ENCODE data around the gene TIMM23. TPM values are rescaled to one million over a fixed set of nuclear protein-coding genes. Genes with fewer than 3 reads are reported as not detected.
"Not testable (repeated sequence)": the region's sequence is repeated elsewhere in the genome, so short reads cannot be mapped to it uniquely, and the experiment has no call there.

The TIMM23 gene
- 10 to 100 TPM; 64.3 to 69.4 TPM for total RNA-seq
- polyA plus RNA-seq (ENCODE audit: insufficient read length in 2 of 2) = 10 to 100 TPM; 74.8 to 78.9 TPM
- long read RNA-seq, donor 1, transcript TIMM23-201 (7 exons, 1,222 nt) = major isoform, 46 of 136 reads
- long read RNA-seq, donor 1, partial matches to known transcripts = 62 of 136 reads
- long read RNA-seq, donor 1, other reads (novel, unspliced or antisense) = 28 of 136 reads
- long read RNA-seq, donor 2, transcript TIMM23-201 (7 exons, 1,222 nt) = major isoform, 12 of 17 reads
- long read RNA-seq, donor 2, partial matches to known transcripts = 5 of 17 reads
- long read RNA-seq, donor 2, other reads (novel, unspliced or antisense) = 0 of 17 reads
- long read RNA-seq, donor 3, transcript TIMM23-201 (7 exons, 1,222 nt) = major isoform, 22 of 102 reads
- long read RNA-seq, donor 3, partial matches to known transcripts = 58 of 102 reads
- long read RNA-seq, donor 3, other reads (novel, unspliced or antisense) = 22 of 102 reads
- long read RNA-seq, donor 4, transcript TIMM23-201 (7 exons, 1,222 nt) = major isoform, 44 of 44 reads
- long read RNA-seq, donor 4, partial matches to known transcripts = 0 of 44 reads
- long read RNA-seq, donor 4, other reads (novel, unspliced or antisense) = 0 of 44 reads

GRCh38 chr10:45972106-45972812, at the start of gene TIMM23:
TSS of gene TIMM23 (plus strand) at chr10:45972489. CDS start at chr10:45972625, 136 bp downstream.
- Histone ChIP-seq H3K4me3 (ENCODE audit: low read depth, low read length) (peak within 1 kb of the TSS; percentile 72), H3K27ac (ENCODE audit: low read depth, low read length) (peak within 1 kb of the TSS; percentile 33)
- DNase-seq (ENCODE audit: low read depth in 4 of 6, low spot score in 6 of 6) = peak; percentile 73 to 96 (median 80)
- H3K4me1 ChIP-seq (ENCODE audit: control insufficient read depth, insufficient read depth, low read length); H3K27me3 ChIP-seq (ENCODE audit: control insufficient read depth, insufficient read depth, low read length); H3K36me3 ChIP-seq (ENCODE audit: control insufficient read depth, insufficient read depth, low read length); H3K9me3 ChIP-seq (ENCODE audit: control insufficient read depth, insufficient read depth, low read length): not testable (repeated sequence)
- under 1% methylated on average over 55 of the region's 60 CpGs for WGBS (ENCODE audit: insufficient coverage)

- H3K27me3 ChIP-seq (ENCODE audit: control insufficient read depth, insufficient read depth, low read length); H3K4me3 ChIP-seq (ENCODE audit: low read depth, low read length); DNase-seq (ENCODE audit: low read depth in 4 of 6, low spot score in 6 of 6); H3K27ac ChIP-seq (ENCODE audit: low read depth, low read length); H3K36me3 ChIP-seq (ENCODE audit: control insufficient read depth, insufficient read depth, low read length); H3K9me3 ChIP-seq (ENCODE audit: control insufficient read depth, insufficient read depth, low read length); H3K4me1 ChIP-seq (ENCODE audit: control insufficient read depth, insufficient read depth, low read length): not testable (repeated sequence)
- WGBS (ENCODE audit: insufficient coverage) = no CpG with 5 or more reads among the region's 1 CpG
Measured at GRCh38 chr10:45926790-45927189, 45.5 kb upstream of the TIMM23 start.

GRCh38 chr10:45931305-45931704, 41.0 kb upstream of the TIMM23 start:
- not testable (repeated sequence) for H3K27me3 ChIP-seq (ENCODE audit: control insufficient read depth, insufficient read depth, low read length); H3K27ac ChIP-seq (ENCODE audit: low read depth, low read length); H3K36me3 ChIP-seq (ENCODE audit: control insufficient read depth, insufficient read depth, low read length); DNase-seq (ENCODE audit: low read depth in 4 of 6, low spot score in 6 of 6); H3K4me3 ChIP-seq (ENCODE audit: low read depth, low read length); H3K4me1 ChIP-seq (ENCODE audit: control insufficient read depth, insufficient read depth, low read length); H3K9me3 ChIP-seq (ENCODE audit: control insufficient read depth, insufficient read depth, low read length)
- WGBS (ENCODE audit: insufficient coverage) = no CpG with 5 or more reads among the region's 4 CpGs

GRCh38 chr10:45934788-45935187, 37.5 kb upstream of the TIMM23 start:
- WGBS (ENCODE audit: insufficient coverage) = 100% methylated on average over 1 of the region's 3 CpGs
- H3K4me1 ChIP-seq (ENCODE audit: control insufficient read depth, insufficient read depth, low read length); H3K27me3 ChIP-seq (ENCODE audit: control insufficient read depth, insufficient read depth, low read length); H3K27ac ChIP-seq (ENCODE audit: low read depth, low read length); H3K36me3 ChIP-seq (ENCODE audit: control insufficient read depth, insufficient read depth, low read length); H3K9me3 ChIP-seq (ENCODE audit: control insufficient read depth, insufficient read depth, low read length); H3K4me3 ChIP-seq (ENCODE audit: low read depth, low read length); DNase-seq (ENCODE audit: low read depth in 4 of 6, low spot score in 6 of 6): not testable (repeated sequence)

- not testable (repeated sequence) for H3K4me1 ChIP-seq (ENCODE audit: control insufficient read depth, insufficient read depth, low read length); H3K27ac ChIP-seq (ENCODE audit: low read depth, low read length); H3K36me3 ChIP-seq (ENCODE audit: control insufficient read depth, insufficient read depth, low read length); H3K27me3 ChIP-seq (ENCODE audit: control insufficient read depth, insufficient read depth, low read length); H3K9me3 ChIP-seq (ENCODE audit: control insufficient read depth, insufficient read depth, low read length); DNase-seq (ENCODE audit: low read depth in 4 of 6, low spot score in 6 of 6); H3K4me3 ChIP-seq (ENCODE audit: low read depth, low read length)
- WGBS (ENCODE audit: insufficient coverage) = no CpG with 5 or more reads among the region's 2 CpGs
Measured at GRCh38 chr10:45939176-45939697, 33.1 kb upstream of the TIMM23 start.

GRCh38 chr10:45941196-45941595, 31.1 kb upstream of the TIMM23 start:
- not testable (repeated sequence) for H3K9me3 ChIP-seq (ENCODE audit: control insufficient read depth, insufficient read depth, low read length); H3K4me1 ChIP-seq (ENCODE audit: control insufficient read depth, insufficient read depth, low read length); DNase-seq (ENCODE audit: low read depth in 4 of 6, low spot score in 6 of 6); H3K36me3 ChIP-seq (ENCODE audit: control insufficient read depth, insufficient read depth, low read length); H3K27me3 ChIP-seq (ENCODE audit: control insufficient read depth, insufficient read depth, low read length); H3K27ac ChIP-seq (ENCODE audit: low read depth, low read length); H3K4me3 ChIP-seq (ENCODE audit: low read depth, low read length)
- WGBS (ENCODE audit: insufficient coverage) = no CpG with 5 or more reads among the region's 1 CpG

GRCh38 chr10:45945476-45945875, 26.8 kb upstream of the TIMM23 start:
- H3K4me3 ChIP-seq (ENCODE audit: low read depth, low read length); H3K27me3 ChIP-seq (ENCODE audit: control insufficient read depth, insufficient read depth, low read length); H3K4me1 ChIP-seq (ENCODE audit: control insufficient read depth, insufficient read depth, low read length); H3K9me3 ChIP-seq (ENCODE audit: control insufficient read depth, insufficient read depth, low read length); H3K27ac ChIP-seq (ENCODE audit: low read depth, low read length); H3K36me3 ChIP-seq (ENCODE audit: control insufficient read depth, insufficient read depth, low read length); DNase-seq (ENCODE audit: low read depth in 4 of 6, low spot score in 6 of 6): not testable (repeated sequence)
- no CpG with 5 or more reads among the region's 4 CpGs for WGBS (ENCODE audit: insufficient coverage)

GRCh38 chr10:45947363-45947762, 24.9 kb upstream of the TIMM23 start:
- H3K27me3 ChIP-seq (ENCODE audit: control insufficient read depth, insufficient read depth, low read length); H3K4me3 ChIP-seq (ENCODE audit: low read depth, low read length); H3K27ac ChIP-seq (ENCODE audit: low read depth, low read length); H3K4me1 ChIP-seq (ENCODE audit: control insufficient read depth, insufficient read depth, low read length); DNase-seq (ENCODE audit: low read depth in 4 of 6, low spot score in 6 of 6); H3K9me3 ChIP-seq (ENCODE audit: control insufficient read depth, insufficient read depth, low read length); H3K36me3 ChIP-seq (ENCODE audit: control insufficient read depth, insufficient read depth, low read length): not testable (repeated sequence)
- WGBS (ENCODE audit: insufficient coverage) = no CpG with 5 or more reads among the region's 1 CpG

- not testable (repeated sequence) for H3K4me3 ChIP-seq (ENCODE audit: low read depth, low read length); H3K27ac ChIP-seq (ENCODE audit: low read depth, low read length); H3K4me1 ChIP-seq (ENCODE audit: control insufficient read depth, insufficient read depth, low read length); DNase-seq (ENCODE audit: low read depth in 4 of 6, low spot score in 6 of 6); H3K36me3 ChIP-seq (ENCODE audit: control insufficient read depth, insufficient read depth, low read length); H3K9me3 ChIP-seq (ENCODE audit: control insufficient read depth, insufficient read depth, low read length); H3K27me3 ChIP-seq (ENCODE audit: control insufficient read depth, insufficient read depth, low read length)
Measured at GRCh38 chr10:45948801-45949200, 23.5 kb upstream of the TIMM23 start.
